Fibroblast of pulmonary artery (primary cell): ENCODE results near the gene C5orf63.
"Not testable (repeated sequence)": the region's sequence is repeated elsewhere in the genome, so short reads cannot be mapped to it uniquely, and the experiment has no call there.

ENCODE experiments used
- DNase-seq: peaks from one replicate; pipeline ENCODE4 v3.0.0-alpha.2; 2010; ENCODE audit warnings: low read depth
- H3K4me3 ChIP-seq: replicated peaks from 2 replicates; pipeline ENCODE4 v1.5.1; 2011; ENCODE audit warnings: low read depth, mild to moderate bottlenecking, control low read depth, low read length, moderate library complexity
- CTCF ChIP-seq: IDR thresholded peaks from 2 replicates; pipeline ENCODE4 v1.5.1; 2011; ENCODE audit warnings: mild to moderate bottlenecking, control low read depth, low read length, inconsistent platforms; ENCODE audit errors: missing control alignments

C5orf63 gene

GRCh38 chr5:127072861-127073846, at the start of gene C5orf63:
C5orf63 (minus strand) TSS chr5:127073502; CDS start chr5:127058995, 14,507 bp downstream.
- peak; percentile 29 for DNase-seq
- peak within 1 kb of the TSS; percentile 61 for H3K4me3 ChIP-seq
- TF ChIP-seq CTCF, result no peak

GRCh38 chr5:127112347-127112864, 39.1 kb upstream of the C5orf63 start:
- peak; percentile 10 for DNase-seq
- TF ChIP-seq CTCF, result no peak

GRCh38 chr5:127111112-127111511, 37.8 kb upstream of the C5orf63 start:
- DNase-seq, result no peak
- no peak overlapping the region for H3K4me3 ChIP-seq
- no peak for TF ChIP-seq CTCF

More at GRCh38 chr5:127112347-127112864, 39.1 kb upstream of the C5orf63 start:
- no peak overlapping the region for H3K4me3 ChIP-seq

GRCh38 chr5:127108624-127109260, 35.4 kb upstream of the C5orf63 start:
- DNase-seq, H3K4me3 ChIP-seq: not testable (repeated sequence)

GRCh38 chr5:127101935-127102334, 28.6 kb upstream of the C5orf63 start:
- DNase-seq, result no peak
- no peak for TF ChIP-seq CTCF

GRCh38 chr5:127101533-127101932, 28.2 kb upstream of the C5orf63 start:
- no peak for TF ChIP-seq CTCF
- no peak for DNase-seq
- no peak overlapping the region for H3K4me3 ChIP-seq

More at GRCh38 chr5:127101935-127102334, 28.6 kb upstream of the C5orf63 start:
- no peak overlapping the region for H3K4me3 ChIP-seq

GRCh38 chr5:127098241-127098640, 24.9 kb upstream of the C5orf63 start:
- no peak for TF ChIP-seq CTCF
- no peak overlapping the region for H3K4me3 ChIP-seq
- DNase-seq, result no peak
